ENCODE results near the gene TUBB4B.

The TUBB4B gene

DNA sequence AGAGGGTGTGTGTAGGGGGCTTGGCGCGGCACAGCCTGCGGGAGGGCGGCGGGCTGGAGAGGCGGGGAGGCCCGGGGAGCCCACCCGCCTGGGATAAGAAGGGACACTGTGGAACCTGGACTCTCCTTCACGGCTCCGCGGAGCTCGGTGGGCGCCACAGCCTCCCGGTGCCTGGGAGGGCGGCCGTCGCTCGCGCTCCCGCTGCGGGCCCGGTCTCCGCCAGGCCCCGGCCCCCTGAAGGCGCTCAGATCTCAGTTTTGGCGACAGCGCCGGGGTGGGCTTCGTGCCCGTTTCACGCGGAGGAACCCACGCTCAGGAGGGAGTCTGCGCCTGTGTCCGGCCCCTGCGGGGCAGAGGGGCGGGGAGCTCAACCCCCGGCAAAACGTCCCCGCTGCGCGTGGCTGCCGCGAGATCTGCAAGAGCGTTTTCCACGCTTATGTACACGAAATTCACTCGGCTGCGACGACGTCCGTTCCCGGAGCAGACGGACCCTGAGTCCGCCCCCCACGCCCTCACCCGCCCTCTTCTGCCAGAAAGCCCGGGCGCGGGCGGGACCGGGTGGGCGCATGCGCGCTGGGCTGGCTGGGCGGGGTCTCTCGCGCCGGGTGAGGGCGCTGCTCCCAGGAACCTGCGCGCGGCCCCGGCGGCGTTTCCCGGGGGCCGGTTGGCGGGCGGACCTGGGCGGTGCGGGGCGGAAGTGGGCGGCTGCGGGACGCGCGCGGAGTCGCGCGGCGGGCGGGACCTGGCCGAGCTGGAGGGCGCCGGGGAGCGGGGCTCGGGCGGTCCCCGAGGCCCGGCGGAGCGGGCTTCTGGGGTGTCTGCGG lies 13.7 kb downstream of the TUBB4B start, which contains the start of gene NELFB (continued):
- TF ChIP-seq, protein P1, sequence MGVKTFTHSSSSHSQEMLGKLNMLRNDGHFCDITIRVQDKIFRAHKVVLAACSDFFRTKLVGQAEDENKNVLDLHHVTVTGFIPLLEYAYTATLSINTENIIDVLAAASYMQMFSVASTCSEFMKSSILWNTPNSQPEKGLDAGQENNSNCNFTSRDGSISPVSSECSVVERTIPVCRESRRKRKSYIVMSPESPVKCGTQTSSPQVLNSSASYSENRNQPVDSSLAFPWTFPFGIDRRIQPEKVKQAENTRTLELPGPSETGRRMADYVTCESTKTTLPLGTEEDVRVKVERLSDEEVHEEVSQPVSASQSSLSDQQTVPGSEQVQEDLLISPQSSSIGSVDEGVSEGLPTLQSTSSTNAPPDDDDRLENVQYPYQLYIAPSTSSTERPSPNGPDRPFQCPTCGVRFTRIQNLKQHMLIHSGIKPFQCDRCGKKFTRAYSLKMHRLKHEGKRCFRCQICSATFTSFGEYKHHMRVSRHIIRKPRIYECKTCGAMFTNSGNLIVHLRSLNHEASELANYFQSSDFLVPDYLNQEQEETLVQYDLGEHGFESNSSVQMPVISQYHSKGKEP (tag by site-specific recombination; IDR thresholded peaks at IDR 0.05) = peak; percentile 76; the same call in 1 of the 2 replicates
- TF ChIP-seq KLF9 (tag by site-specific recombination; IDR thresholded peaks at IDR 0.05; ENCODE audit: low read depth) (peak; percentile 84), ZNF202 (tag by site-specific recombination; IDR thresholded peaks at IDR 0.05; ENCODE audit: borderline replicate concordance) (no peak), GLIS1 (tag by site-specific recombination; IDR thresholded peaks at IDR 0.05) (no peak), ZNF830 (tag by site-specific recombination; IDR thresholded peaks at IDR 0.05; ENCODE audit: low read depth) (no peak), MZF1 (tag by site-specific recombination; IDR thresholded peaks at IDR 0.05; ENCODE audit: borderline replicate concordance) (no peak), ZNF211 (tag by site-specific recombination; IDR thresholded peaks at IDR 0.05; ENCODE audit: low read depth) (no peak), SP2 (tag by site-specific recombination; IDR thresholded peaks at IDR 0.05) (peak; percentile 78), REPIN1 (tag by site-specific recombination; IDR thresholded peaks at IDR 0.05; ENCODE audit: low read depth) (no peak), ZNF514 (tag by site-specific recombination; IDR thresholded peaks at IDR 0.05) (no peak), KLF1 (tag by site-specific recombination; IDR thresholded peaks at IDR 0.05) (peak; percentile 90), ZNF174 (tag by site-specific recombination; IDR thresholded peaks at IDR 0.05) (no peak), ZNF776 (tag by site-specific recombination; IDR thresholded peaks at IDR 0.05; ENCODE audit: borderline replicate concordance) (no peak), ZXDB (tag by site-specific recombination; IDR thresholded peaks at IDR 0.05) (peak; percentile 58), ZNF561 (tag by site-specific recombination; IDR thresholded peaks at IDR 0.05; ENCODE audit: borderline replicate concordance) (no peak; the same call in 1 of the 2 replicates), ZNF501 (tag by site-specific recombination; IDR thresholded peaks at IDR 0.05) (no peak), ZNF114 (tag by site-specific recombination; IDR thresholded peaks at IDR 0.05) (no peak), ZNF132 (tag by site-specific recombination; IDR thresholded peaks at IDR 0.05; ENCODE audit: borderline replicate concordance) (no peak), ZNF530 (tag by site-specific recombination; IDR thresholded peaks at IDR 0.05; ENCODE audit: low read depth) (no peak), ZNF621 (tag by site-specific recombination; IDR thresholded peaks at IDR 0.05) (no peak), ZNF707 (tag by site-specific recombination; IDR thresholded peaks at IDR 0.05) (no peak), ZNF175 (tag by site-specific recombination; IDR thresholded peaks at IDR 0.05) (no peak), ZNF24 (tag by site-specific recombination; IDR thresholded peaks at IDR 0.05) (no peak), ZNF677 (tag by site-specific recombination; IDR thresholded peaks at IDR 0.05) (no peak), ZNF404 (tag by site-specific recombination; IDR thresholded peaks at IDR 0.05) (no peak), ZNF302 (tag by site-specific recombination; IDR thresholded peaks at IDR 0.05; ENCODE audit: low read depth) (no peak), ZBTB21 (tag by site-specific recombination; IDR thresholded peaks at IDR 0.05) (no peak)
- TF ChIP-seq, protein P2, sequence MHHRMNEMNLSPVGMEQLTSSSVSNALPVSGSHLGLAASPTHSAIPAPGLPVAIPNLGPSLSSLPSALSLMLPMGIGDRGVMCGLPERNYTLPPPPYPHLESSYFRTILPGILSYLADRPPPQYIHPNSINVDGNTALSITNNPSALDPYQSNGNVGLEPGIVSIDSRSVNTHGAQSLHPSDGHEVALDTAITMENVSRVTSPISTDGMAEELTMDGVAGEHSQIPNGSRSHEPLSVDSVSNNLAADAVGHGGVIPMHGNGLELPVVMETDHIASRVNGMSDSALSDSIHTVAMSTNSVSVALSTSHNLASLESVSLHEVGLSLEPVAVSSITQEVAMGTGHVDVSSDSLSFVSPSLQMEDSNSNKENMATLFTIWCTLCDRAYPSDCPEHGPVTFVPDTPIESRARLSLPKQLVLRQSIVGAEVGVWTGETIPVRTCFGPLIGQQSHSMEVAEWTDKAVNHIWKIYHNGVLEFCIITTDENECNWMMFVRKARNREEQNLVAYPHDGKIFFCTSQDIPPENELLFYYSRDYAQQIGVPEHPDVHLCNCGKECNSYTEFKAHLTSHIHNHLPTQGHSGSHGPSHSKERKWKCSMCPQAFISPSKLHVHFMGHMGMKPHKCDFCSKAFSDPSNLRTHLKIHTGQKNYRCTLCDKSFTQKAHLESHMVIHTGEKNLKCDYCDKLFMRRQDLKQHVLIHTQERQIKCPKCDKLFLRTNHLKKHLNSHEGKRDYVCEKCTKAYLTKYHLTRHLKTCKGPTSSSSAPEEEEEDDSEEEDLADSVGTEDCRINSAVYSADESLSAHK (tag by site-specific recombination; IDR thresholded peaks at IDR 0.05) = peak; percentile 47; the same call in 1 of the 2 replicates
- TF ChIP-seq, protein P3, sequence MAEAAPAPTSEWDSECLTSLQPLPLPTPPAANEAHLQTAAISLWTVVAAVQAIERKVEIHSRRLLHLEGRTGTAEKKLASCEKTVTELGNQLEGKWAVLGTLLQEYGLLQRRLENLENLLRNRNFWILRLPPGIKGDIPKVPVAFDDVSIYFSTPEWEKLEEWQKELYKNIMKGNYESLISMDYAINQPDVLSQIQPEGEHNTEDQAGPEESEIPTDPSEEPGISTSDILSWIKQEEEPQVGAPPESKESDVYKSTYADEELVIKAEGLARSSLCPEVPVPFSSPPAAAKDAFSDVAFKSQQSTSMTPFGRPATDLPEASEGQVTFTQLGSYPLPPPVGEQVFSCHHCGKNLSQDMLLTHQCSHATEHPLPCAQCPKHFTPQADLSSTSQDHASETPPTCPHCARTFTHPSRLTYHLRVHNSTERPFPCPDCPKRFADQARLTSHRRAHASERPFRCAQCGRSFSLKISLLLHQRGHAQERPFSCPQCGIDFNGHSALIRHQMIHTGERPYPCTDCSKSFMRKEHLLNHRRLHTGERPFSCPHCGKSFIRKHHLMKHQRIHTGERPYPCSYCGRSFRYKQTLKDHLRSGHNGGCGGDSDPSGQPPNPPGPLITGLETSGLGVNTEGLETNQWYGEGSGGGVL (tag by site-specific recombination; IDR thresholded peaks at IDR 0.05) = no peak
- TF ChIP-seq, protein P4, sequence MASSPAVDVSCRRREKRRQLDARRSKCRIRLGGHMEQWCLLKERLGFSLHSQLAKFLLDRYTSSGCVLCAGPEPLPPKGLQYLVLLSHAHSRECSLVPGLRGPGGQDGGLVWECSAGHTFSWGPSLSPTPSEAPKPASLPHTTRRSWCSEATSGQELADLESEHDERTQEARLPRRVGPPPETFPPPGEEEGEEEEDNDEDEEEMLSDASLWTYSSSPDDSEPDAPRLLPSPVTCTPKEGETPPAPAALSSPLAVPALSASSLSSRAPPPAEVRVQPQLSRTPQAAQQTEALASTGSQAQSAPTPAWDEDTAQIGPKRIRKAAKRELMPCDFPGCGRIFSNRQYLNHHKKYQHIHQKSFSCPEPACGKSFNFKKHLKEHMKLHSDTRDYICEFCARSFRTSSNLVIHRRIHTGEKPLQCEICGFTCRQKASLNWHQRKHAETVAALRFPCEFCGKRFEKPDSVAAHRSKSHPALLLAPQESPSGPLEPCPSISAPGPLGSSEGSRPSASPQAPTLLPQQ (tag by site-specific recombination; IDR thresholded peaks at IDR 0.05) = no peak
- TF ChIP-seq, protein P5, sequence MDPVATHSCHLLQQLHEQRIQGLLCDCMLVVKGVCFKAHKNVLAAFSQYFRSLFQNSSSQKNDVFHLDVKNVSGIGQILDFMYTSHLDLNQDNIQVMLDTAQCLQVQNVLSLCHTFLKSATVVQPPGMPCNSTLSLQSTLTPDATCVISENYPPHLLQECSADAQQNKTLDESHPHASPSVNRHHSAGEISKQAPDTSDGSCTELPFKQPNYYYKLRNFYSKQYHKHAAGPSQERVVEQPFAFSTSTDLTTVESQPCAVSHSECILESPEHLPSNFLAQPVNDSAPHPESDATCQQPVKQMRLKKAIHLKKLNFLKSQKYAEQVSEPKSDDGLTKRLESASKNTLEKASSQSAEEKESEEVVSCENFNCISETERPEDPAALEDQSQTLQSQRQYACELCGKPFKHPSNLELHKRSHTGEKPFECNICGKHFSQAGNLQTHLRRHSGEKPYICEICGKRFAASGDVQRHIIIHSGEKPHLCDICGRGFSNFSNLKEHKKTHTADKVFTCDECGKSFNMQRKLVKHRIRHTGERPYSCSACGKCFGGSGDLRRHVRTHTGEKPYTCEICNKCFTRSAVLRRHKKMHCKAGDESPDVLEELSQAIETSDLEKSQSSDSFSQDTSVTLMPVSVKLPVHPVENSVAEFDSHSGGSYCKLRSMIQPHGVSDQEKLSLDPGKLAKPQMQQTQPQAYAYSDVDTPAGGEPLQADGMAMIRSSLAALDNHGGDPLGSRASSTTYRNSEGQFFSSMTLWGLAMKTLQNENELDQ (tag by site-specific recombination; IDR thresholded peaks at IDR 0.05; ENCODE audit: low read depth) = no peak

Measured in HEK293 (cell line).